Activated CD4-positive, alpha-beta T cell treated with anti-CD3 and anti-CD28 coated beads, Interleukin-2, amount 50 U/mL, for 24 hours (primary cell): ENCODE measurements around the gene MKRN2.
"Not testable (repeated sequence)": the region's sequence is repeated elsewhere in the genome, so short reads cannot be mapped to it uniquely, and the experiment has no call there.

Experiments used
- DNase-seq, 2 donors: peaks; one replicate each; pipeline ENCODE4 v3.0.0-alpha.2; 2020; ENCODE audit warnings: low read depth in 1 of 2, low spot score in 1 of 2

Gene MKRN2

GRCh38 chr3:12629560-12629959 is 72.7 kb downstream of the MKRN2 start:
- DNase-seq = no peak

- no peak for DNase-seq
These were observed 73.4 kb downstream of the MKRN2 start for GRCh38 chr3:12630292-12630691.

- not testable (repeated sequence) for DNase-seq
These were observed 74.0 kb downstream of the MKRN2 start for GRCh38 chr3:12630843-12631242.

- no peak for DNase-seq
These were observed 75.6 kb downstream of the MKRN2 start for GRCh38 chr3:12632523-12632922.

GRCh38 chr3:12633108-12633507 is 76.2 kb downstream of the MKRN2 start:
- DNase-seq = no peak
